ENCODE results near the gene IDUA. TPM values are rescaled to one million over a fixed set of nuclear protein-coding genes. Genes with fewer than 3 reads are reported as not detected.

Gene IDUA
- total and polyA plus RNA-seq, 10 of the 15 experiments (the other 5 are each of a cell fraction or from before 2014, with no cell fraction given): 0.05 to 7.6 (median 1.4) TPM; not detected in 1

GRCh38 chr4:1028574-1029220 lies 41.9 kb downstream of the IDUA start:
- H3K79me2 ChIP-seq (ENCODE audit: control insufficient read depth, insufficient read depth, low read length): no peaks in the 10 kb centered on the region
- POLR2A ChIA-PET: no interaction called here
- BruUV-seq (replicated peaks): no TSS peak
- ATAC-seq (no peak), FAIRE-seq (no peak), DNase-seq (ENCODE audit: low read depth, low spot score) (no peak)
- SMC1A ChIA-PET (ENCODE audit: uncharacterized antibody, unreplicated experiment): no interaction called here
- in situ Hi-C loops (cut with MboI): no loop called here
- RAD21 ChIA-PET (ENCODE audit: unreplicated experiment): no interaction called here
- H3K27me3 ChIP-seq (replicated peaks in 1 of 2; ENCODE audit: control insufficient read depth in 2 of 2, insufficient read depth in 2 of 2, low read length in 1 of 2): no peaks in the 10 kb centered on the region
- no peaks in the 10 kb centered on the region for H3K36me3 ChIP-seq (ENCODE audit: control insufficient read depth in 2 of 2, insufficient read depth in 2 of 2, low read length in 1 of 2)
- H3K4me2 ChIP-seq (ENCODE audit: control insufficient read depth, insufficient read depth): no peak overlapping the region
- peaks cover 6% of the 10 kb centered on the region for H3K4me1 ChIP-seq (ENCODE audit: control insufficient read depth, insufficient read depth, low read length)
- no peak overlapping the region for H3K9ac ChIP-seq (ENCODE audit: control insufficient read depth, insufficient read depth, low read length)
- CTCF ChIA-PET: no interaction called here
- H3K27ac ChIP-seq (ENCODE audit: control insufficient read depth, insufficient read depth): no peak overlapping the region
- WGBS (ENCODE audit: insufficient coverage, insufficient replicate concordance, low lambda C conversion rate, missing lambda C conversion rate): 55% methylated on average over 35 of the region's 36 CpGs
- no peak overlapping the region for H2AFZ ChIP-seq (ENCODE audit: control insufficient read depth, low read depth, low read length)
- H4K20me1 ChIP-seq (ENCODE audit: control insufficient read depth, insufficient read depth): no peaks in the 10 kb centered on the region
- intact Hi-C loops (cut with micrococcal nuclease; ENCODE audit: unreplicated experiment): loop anchor here (5.0 kb wide), 1 partner anchor 334 kb away; no protein-coding TSS in a partner anchor
- H3K4me3 ChIP-seq: no peak overlapping the region
- no peaks in the 10 kb centered on the region for H3K9me3 ChIP-seq (replicated peaks; ENCODE audit: control insufficient read depth, insufficient read depth, low read length)
- TF ChIP-seq, protein P1, sequence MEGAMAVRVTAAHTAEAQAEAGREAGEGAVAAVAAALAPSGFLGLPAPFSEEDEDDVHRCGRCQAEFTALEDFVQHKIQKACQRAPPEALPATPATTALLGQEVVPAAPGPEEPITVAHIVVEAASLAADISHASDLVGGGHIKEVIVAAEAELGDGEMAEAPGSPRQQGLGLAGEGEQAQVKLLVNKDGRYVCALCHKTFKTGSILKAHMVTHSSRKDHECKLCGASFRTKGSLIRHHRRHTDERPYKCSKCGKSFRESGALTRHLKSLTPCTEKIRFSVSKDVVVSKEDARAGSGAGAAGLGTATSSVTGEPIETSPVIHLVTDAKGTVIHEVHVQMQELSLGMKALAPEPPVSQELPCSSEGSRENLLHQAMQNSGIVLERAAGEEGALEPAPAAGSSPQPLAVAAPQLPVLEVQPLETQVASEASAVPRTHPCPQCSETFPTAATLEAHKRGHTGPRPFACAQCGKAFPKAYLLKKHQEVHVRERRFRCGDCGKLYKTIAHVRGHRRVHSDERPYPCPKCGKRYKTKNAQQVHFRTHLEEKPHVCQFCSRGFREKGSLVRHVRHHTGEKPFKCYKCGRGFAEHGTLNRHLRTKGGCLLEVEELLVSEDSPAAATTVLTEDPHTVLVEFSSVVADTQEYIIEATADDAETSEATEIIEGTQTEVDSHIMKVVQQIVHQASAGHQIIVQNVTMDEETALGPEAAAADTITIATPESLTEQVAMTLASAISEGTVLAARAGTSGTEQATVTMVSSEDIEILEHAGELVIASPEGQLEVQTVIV (IDR thresholded peaks at IDR 0.05; ENCODE audit: borderline replicate concordance, partially characterized antibody): no peak
- TF ChIP-seq EZH2 (IDR thresholded peaks at IDR 0.05; ENCODE audit: borderline replicate concordance, control insufficient read depth, low read depth, low read length): no peak
- TF ChIP-seq SMAD5 (IDR thresholded peaks at IDR 0.05; ENCODE audit: low read depth): no peak
- TF ChIP-seq ESRRA (IDR thresholded peaks at IDR 0.05; ENCODE audit: low read length): no peak
- TF ChIP-seq, protein P2, sequence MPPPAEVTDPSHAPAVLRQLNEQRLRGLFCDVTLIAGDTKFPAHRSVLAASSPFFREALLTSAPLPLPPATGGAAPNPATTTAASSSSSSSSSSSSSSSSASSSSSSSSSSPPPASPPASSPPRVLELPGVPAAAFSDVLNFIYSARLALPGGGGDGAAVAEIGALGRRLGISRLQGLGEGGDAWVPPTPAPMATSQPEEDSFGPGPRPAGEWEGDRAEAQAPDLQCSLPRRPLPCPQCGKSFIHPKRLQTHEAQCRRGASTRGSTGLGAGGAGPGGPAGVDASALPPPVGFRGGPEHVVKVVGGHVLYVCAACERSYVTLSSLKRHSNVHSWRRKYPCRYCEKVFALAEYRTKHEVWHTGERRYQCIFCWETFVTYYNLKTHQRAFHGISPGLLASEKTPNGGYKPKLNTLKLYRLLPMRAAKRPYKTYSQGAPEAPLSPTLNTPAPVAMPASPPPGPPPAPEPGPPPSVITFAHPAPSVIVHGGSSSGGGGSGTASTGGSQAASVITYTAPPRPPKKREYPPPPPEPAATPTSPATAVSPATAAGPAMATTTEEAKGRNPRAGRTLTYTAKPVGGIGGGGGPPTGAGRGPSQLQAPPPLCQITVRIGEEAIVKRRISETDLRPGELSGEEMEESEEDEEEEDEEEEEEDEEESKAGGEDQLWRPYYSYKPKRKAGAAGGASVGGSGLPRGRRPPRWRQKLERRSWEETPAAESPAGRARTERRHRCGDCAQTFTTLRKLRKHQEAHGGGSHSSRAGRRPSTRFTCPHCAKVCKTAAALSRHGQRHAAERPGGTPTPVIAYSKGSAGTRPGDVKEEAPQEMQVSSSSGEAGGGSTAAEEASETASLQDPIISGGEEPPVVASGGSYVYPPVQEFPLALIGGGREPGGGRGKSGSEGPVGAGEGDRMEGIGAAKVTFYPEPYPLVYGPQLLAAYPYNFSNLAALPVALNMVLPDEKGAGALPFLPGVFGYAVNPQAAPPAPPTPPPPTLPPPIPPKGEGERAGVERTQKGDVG (CRISPR knock-in tag; IDR thresholded peaks at IDR 0.05): no peak
- TF ChIP-seq DPF2 (IDR thresholded peaks at IDR 0.05): no peak
- TF ChIP-seq, protein P3, sequence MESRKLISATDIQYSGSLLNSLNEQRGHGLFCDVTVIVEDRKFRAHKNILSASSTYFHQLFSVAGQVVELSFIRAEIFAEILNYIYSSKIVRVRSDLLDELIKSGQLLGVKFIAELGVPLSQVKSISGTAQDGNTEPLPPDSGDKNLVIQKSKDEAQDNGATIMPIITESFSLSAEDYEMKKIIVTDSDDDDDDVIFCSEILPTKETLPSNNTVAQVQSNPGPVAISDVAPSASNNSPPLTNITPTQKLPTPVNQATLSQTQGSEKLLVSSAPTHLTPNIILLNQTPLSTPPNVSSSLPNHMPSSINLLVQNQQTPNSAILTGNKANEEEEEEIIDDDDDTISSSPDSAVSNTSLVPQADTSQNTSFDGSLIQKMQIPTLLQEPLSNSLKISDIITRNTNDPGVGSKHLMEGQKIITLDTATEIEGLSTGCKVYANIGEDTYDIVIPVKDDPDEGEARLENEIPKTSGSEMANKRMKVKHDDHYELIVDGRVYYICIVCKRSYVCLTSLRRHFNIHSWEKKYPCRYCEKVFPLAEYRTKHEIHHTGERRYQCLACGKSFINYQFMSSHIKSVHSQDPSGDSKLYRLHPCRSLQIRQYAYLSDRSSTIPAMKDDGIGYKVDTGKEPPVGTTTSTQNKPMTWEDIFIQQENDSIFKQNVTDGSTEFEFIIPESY (IDR thresholded peaks at IDR 0.05): no peak
- no peak for TF ChIP-seq RCOR1 (conservative IDR thresholded peaks at IDR 0.05; ENCODE audit: low read depth, low read length)
- no peak for TF ChIP-seq ZNF24 (IDR thresholded peaks at IDR 0.05)
- TF ChIP-seq YBX1 (IDR thresholded peaks at IDR 0.05): no peak
- no peak for TF ChIP-seq HDAC2 (IDR thresholded peaks at IDR 0.05)
- no peak for TF ChIP-seq PBX3 (IDR thresholded peaks at IDR 0.05; ENCODE audit: insufficient replicate concordance, low read depth, low read length)
- no peak for TF ChIP-seq IKZF2 (IDR thresholded peaks at IDR 0.05)
- TF ChIP-seq FOS (IDR thresholded peaks at IDR 0.05; ENCODE audit: borderline replicate concordance, extremely low read depth, insufficient read length): no peak
- TF ChIP-seq NR2C1 (IDR thresholded peaks at IDR 0.05): no peak
- TF ChIP-seq HDGF (IDR thresholded peaks at IDR 0.05): no peak
- no peak for TF ChIP-seq SIX5 (IDR thresholded peaks at IDR 0.05; ENCODE audit: low read depth, low read length, severe bottlenecking)

Measured in GM12878 (cell line).